ENCODE data around the gene DMD.

Gene DMD

GRCh38 chrX:32183066-32183465 is 1028.3 kb downstream of the DMD start:
- no peak for DNase-seq

GRCh38 chrX:32176510-32176909 is 1034.8 kb downstream of the DMD start:
- DNase-seq = no peak

GRCh38 chrX:32170481-32170880 is 1040.9 kb downstream of the DMD start:
- no peak for DNase-seq

GRCh38 chrX:32155044-32155638 is 1056.2 kb downstream of the DMD start:
- no peak for DNase-seq

GRCh38 chrX:32153585-32153984 is 1057.8 kb downstream of the DMD start:
- DNase-seq = no peak

- DNase-seq = no peak
These were observed 1061.2 kb downstream of the DMD start for GRCh38 chrX:32150141-32150540.

GRCh38 chrX:32141841-32142240 is 1069.5 kb downstream of the DMD start:
- DNase-seq = no peak

GRCh38 chrX:32139476-32139875 is 1071.9 kb downstream of the DMD start:
- no peak for DNase-seq

GRCh38 chrX:32137525-32137924 is 1073.8 kb downstream of the DMD start:
- no peak for DNase-seq

- DNase-seq = no peak
These were observed 1084.4 kb downstream of the DMD start for GRCh38 chrX:32126997-32127396.

GRCh38 chrX:32118832-32119231 is 1092.5 kb downstream of the DMD start:
- DNase-seq = no peak

GRCh38 chrX:32116047-32116446 is 1095.3 kb downstream of the DMD start:
- DNase-seq = no peak

GRCh38 chrX:32087663-32088062 is 1123.7 kb downstream of the DMD start:
- no peak for DNase-seq

GRCh38 chrX:32084757-32085156 is 1126.6 kb downstream of the DMD start:
- DNase-seq = no peak

GRCh38 chrX:32048285-32048684 is 1163.1 kb downstream of the DMD start:
- DNase-seq = no peak

GRCh38 chrX:32045149-32045548 is 1166.2 kb downstream of the DMD start:
- DNase-seq = no peak

- DNase-seq = no peak
These were observed 1170.2 kb downstream of the DMD start for GRCh38 chrX:32041181-32041580.

- no peak for DNase-seq
These were observed 1184.6 kb downstream of the DMD start for GRCh38 chrX:32026772-32027171.

- no peak for DNase-seq
These were observed 1187.3 kb downstream of the DMD start for GRCh38 chrX:32024072-32024471.

GRCh38 chrX:32016195-32016594 is 1195.2 kb downstream of the DMD start:
- no peak for DNase-seq

GRCh38 chrX:32010948-32011347 is 1200.4 kb downstream of the DMD start:
- no peak for DNase-seq

- no peak for DNase-seq
These were observed 1201.1 kb downstream of the DMD start for GRCh38 chrX:32010212-32010611.

- no peak for DNase-seq
These were observed 1217.7 kb downstream of the DMD start for GRCh38 chrX:31993637-31994036.

GRCh38 chrX:31988975-31989374 is 1222.4 kb downstream of the DMD start:
- no peak for DNase-seq

GRCh38 chrX:31981546-31982062 is 1229.7 kb downstream of the DMD start:
- no peak for DNase-seq

Measured in stimulated activated CD4-positive, alpha-beta T cell treated with anti-CD3 and anti-CD28 coated beads, Interleukin-4, amount 100 ng/mL, for 1 hour (primary cell).